CD14-positive monocyte (primary cell): ENCODE data around the gene SRI. TPM values are rescaled to one million over a fixed set of nuclear protein-coding genes. Genes with fewer than 3 reads are reported as not detected.

Experiments
- DNase-seq, 3 donors: peaks; one replicate each; pipeline ENCODE4 v3.0.0-alpha.2; 2011 to 2022
- H2AFZ ChIP-seq: 2 replicates; pipeline ENCODE4 v1.6.0; 2012; ENCODE audit warnings: mild to moderate bottlenecking, low read depth, low read length, inconsistent platforms; ENCODE audit not compliant: insufficient read depth, poor library complexity, severe bottlenecking
- H3K27ac ChIP-seq, 2 donors: 1 replicate in 1 of 2; 2 replicates in 1 of 2; pipeline ENCODE4 v1.5.1; 2012 to 2013; ENCODE audit warnings: low read length in 2 of 2, control low read depth in 1 of 2, inconsistent platforms in 1 of 2, low read depth in 1 of 2, mild to moderate bottlenecking in 1 of 2
- H3K27me3 ChIP-seq, 2 donors: one replicate each; pipeline versions ENCODE4 v1.6.0 to v1.6.1; 2011 to 2013; ENCODE audit warnings: low read length in 2 of 2; ENCODE audit not compliant: control insufficient read depth in 2 of 2, insufficient read depth in 2 of 2
- H3K36me3 ChIP-seq, 2 donors: replicated peaks in 1 of 2; 1 replicate in 1 of 2; 2 replicates in 1 of 2; pipeline versions ENCODE4 v1.5.1 to v1.6.1; 2012 to 2013; ENCODE audit warnings: low read length in 2 of 2, control low read depth in 1 of 2, inconsistent platforms in 1 of 2, mild to moderate bottlenecking in 1 of 2; ENCODE audit not compliant: insufficient read depth in 2 of 2, control insufficient read depth in 1 of 2
- H3K4me1 ChIP-seq, 2 donors: 1 replicate in 1 of 2; 2 replicates in 1 of 2; pipeline versions ENCODE4 v1.5.1 to v1.6.1; 2012 to 2013; ENCODE audit warnings: low read length in 2 of 2, control low read depth in 1 of 2, inconsistent platforms in 1 of 2, mild to moderate bottlenecking in 1 of 2, moderate library complexity in 1 of 2; ENCODE audit not compliant: insufficient read depth in 2 of 2, control insufficient read depth in 1 of 2
- H3K4me2 ChIP-seq: replicated peaks from 2 replicates; pipeline ENCODE3; 2012; ENCODE audit warnings: low read length, moderate library complexity, mild to moderate bottlenecking; ENCODE audit not compliant: poor library complexity, severe bottlenecking; ENCODE audit errors: extremely low read depth
- H3K4me3 ChIP-seq, 3 experiments: fragments of 200-600 bp in 1 of 3; sonication (generic) in 1 of 3; replicated peaks in 1 of 3; 1 replicate in 2 of 3; 2 replicates in 1 of 3; pipeline ENCODE4 v1.5.1; 2011 to 2013; ENCODE audit warnings: low read length in 3 of 3, mild to moderate bottlenecking in 3 of 3, control low read depth in 2 of 3, low read depth in 2 of 3, inconsistent platforms in 1 of 3, moderate library complexity in 1 of 3
- H3K79me2 ChIP-seq: 2 replicates; pipeline ENCODE4 v1.6.0; 2012; ENCODE audit warnings: mild to moderate bottlenecking, control low read depth, inconsistent platforms, low read length, moderate library complexity; ENCODE audit not compliant: insufficient read depth
- H3K9ac ChIP-seq: 2 replicates; pipeline ENCODE4 v1.6.0; 2017; ENCODE audit warnings: low read length, mild to moderate bottlenecking; ENCODE audit not compliant: insufficient read depth, poor library complexity, severe bottlenecking
- H3K9me3 ChIP-seq, 2 donors: replicated peaks in 1 of 2; 1 replicate in 1 of 2; 2 replicates in 1 of 2; pipeline versions ENCODE4 v1.5.1 to v1.6.1; 2012 to 2013; ENCODE audit warnings: low read length in 2 of 2, control low read depth in 1 of 2; ENCODE audit not compliant: control insufficient read depth in 1 of 2, insufficient read depth in 1 of 2
- H4K20me1 ChIP-seq: 2 replicates; pipeline ENCODE4 v1.6.0; 2012; ENCODE audit warnings: mild to moderate bottlenecking, low read length, control low read depth, moderate library complexity; ENCODE audit not compliant: insufficient read depth
- H3K27ac Mint-ChIP-seq, 7 donors: one replicate each; pipeline ENCODE4 v1.8.0; 2020; ENCODE audit warnings: mild to moderate bottlenecking in 7 of 7, mixed read lengths in 7 of 7, moderate library complexity in 6 of 7, inconsistent platforms in 2 of 7
- H3K27me3 Mint-ChIP-seq, 3 donors: one replicate each; pipeline ENCODE4 v1.8.0; 2021 to 2022; ENCODE audit warnings: low read depth in 3 of 3, mild to moderate bottlenecking in 3 of 3, mixed read lengths in 3 of 3, moderate library complexity in 3 of 3, inconsistent platforms in 1 of 3
- H3K36me3 Mint-ChIP-seq, 2 donors: one replicate each; pipeline ENCODE4 v1.8.0; 2020; ENCODE audit warnings: mixed read lengths in 2 of 2, inconsistent platforms in 1 of 2, mild to moderate bottlenecking in 1 of 2
- H3K4me1 Mint-ChIP-seq: one replicate; pipeline ENCODE4 v1.8.0; 2020; ENCODE audit warnings: mild to moderate bottlenecking, mixed read lengths
- H3K4me3 Mint-ChIP-seq, 2 donors: one replicate each; pipeline ENCODE4 v1.8.0; 2020; ENCODE audit warnings: mild to moderate bottlenecking in 2 of 2, mixed read lengths in 2 of 2, moderate library complexity in 1 of 2
- H3K9me3 Mint-ChIP-seq, 7 donors: one replicate each; pipeline ENCODE4 v1.8.0; 2020 to 2022; ENCODE audit warnings: mixed read lengths in 7 of 7, mild to moderate bottlenecking in 6 of 7, moderate library complexity in 6 of 7, inconsistent platforms in 2 of 7
- WGBS: methylation state at CpG from one replicate; pipeline ENCODE4 v1.1.5; 2013; ENCODE audit warnings: missing lambda C conversion rate; ENCODE audit not compliant: insufficient coverage; 5-methylcytosine and 5-hydroxymethylcytosine counted together
- intact Hi-C, 2 donors: fragments of 100-400 bp; cut with micrococcal nuclease; formaldehyde crosslinking; loops; one replicate each; pipeline versions ENCODE4 v1.15.0 to v1.15.1; 2023
- polyA plus RNA-seq, 3 donors: library from polyadenylated mRNA; depleted of rRNA in 1 of 3; unstranded in 2 of 3; stranded (reverse) in 1 of 3; fragments of 300-500 nt in 2 of 3; fragments of >200 nt in 1 of 3; fragmentation: Illumina TruSeq in 2 of 3; gene quantifications; 1 replicate in 2 of 3; 2 replicates in 1 of 3; pipeline ENCODE4 v1.2.3, GENCODE V29; 2012 to 2021
- TF ChIP-seq, protein P1 (sequence below): fragments of 200-600 bp; IDR thresholded peaks from one replicate; pipeline ENCODE4 v1.8.0; 2022; ENCODE audit warnings: antibody characterized with exemption, mild to moderate bottlenecking

SRI gene
- polyA plus RNA-seq, 3 donors = 53.0 to 238 (median 216) TPM

DNA sequence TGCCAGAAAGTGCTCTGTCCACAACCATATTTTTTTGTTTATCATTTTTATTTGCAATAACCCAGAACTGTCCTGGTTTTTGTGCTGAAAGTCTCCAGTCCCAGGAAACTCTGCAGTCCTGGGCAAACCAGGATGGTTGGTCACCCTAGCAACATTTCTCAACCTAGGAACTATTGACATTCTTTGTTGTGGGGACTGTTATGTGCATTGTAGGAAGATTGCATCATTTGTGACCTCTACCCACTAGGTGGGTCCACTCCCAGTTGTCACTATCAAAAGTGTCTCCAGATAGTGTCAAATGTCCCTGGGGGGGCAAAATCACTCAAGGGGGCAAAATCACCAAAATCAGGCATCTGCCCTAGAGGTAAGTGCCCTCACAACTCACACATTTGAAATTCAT is 14.0 kb upstream of the SRI start:
- no peaks in the 10 kb centered on the region for H3K27me3 ChIP-seq
- H4K20me1 ChIP-seq = no peaks in the 10 kb centered on the region
- no peaks in the 10 kb centered on the region for H3K9me3 ChIP-seq
- peaks cover 0 to 3% (median 0%) of the 10 kb centered on the region in 3 donors for H3K27me3 Mint-ChIP-seq
- H3K36me3 ChIP-seq = no peaks in the 10 kb centered on the region
- H3K27ac Mint-ChIP-seq = no peak overlapping the region
- H3K9ac ChIP-seq = no peak overlapping the region
- no peaks in the 10 kb centered on the region for H3K36me3 Mint-ChIP-seq
- no peak overlapping the region for H3K4me2 ChIP-seq
- no peaks in the 10 kb centered on the region for H3K4me1 Mint-ChIP-seq
- no peak overlapping the region for H2AFZ ChIP-seq
- H3K79me2 ChIP-seq = no peaks in the 10 kb centered on the region
- H3K4me1 ChIP-seq = no peaks in the 10 kb centered on the region
- TF ChIP-seq, protein P1, sequence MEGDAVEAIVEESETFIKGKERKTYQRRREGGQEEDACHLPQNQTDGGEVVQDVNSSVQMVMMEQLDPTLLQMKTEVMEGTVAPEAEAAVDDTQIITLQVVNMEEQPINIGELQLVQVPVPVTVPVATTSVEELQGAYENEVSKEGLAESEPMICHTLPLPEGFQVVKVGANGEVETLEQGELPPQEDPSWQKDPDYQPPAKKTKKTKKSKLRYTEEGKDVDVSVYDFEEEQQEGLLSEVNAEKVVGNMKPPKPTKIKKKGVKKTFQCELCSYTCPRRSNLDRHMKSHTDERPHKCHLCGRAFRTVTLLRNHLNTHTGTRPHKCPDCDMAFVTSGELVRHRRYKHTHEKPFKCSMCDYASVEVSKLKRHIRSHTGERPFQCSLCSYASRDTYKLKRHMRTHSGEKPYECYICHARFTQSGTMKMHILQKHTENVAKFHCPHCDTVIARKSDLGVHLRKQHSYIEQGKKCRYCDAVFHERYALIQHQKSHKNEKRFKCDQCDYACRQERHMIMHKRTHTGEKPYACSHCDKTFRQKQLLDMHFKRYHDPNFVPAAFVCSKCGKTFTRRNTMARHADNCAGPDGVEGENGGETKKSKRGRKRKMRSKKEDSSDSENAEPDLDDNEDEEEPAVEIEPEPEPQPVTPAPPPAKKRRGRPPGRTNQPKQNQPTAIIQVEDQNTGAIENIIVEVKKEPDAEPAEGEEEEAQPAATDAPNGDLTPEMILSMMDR = no peak
- peaks cover 0 to 3% (median 0%) of the 10 kb centered on the region in 7 donors for H3K9me3 Mint-ChIP-seq
- intact Hi-C loops = no loop called here
- DNase-seq = no peak
- no peak overlapping the region for H3K4me3 Mint-ChIP-seq
- H3K4me3 ChIP-seq = no peak overlapping the region
- H3K27ac ChIP-seq = no peak overlapping the region

DNA sequence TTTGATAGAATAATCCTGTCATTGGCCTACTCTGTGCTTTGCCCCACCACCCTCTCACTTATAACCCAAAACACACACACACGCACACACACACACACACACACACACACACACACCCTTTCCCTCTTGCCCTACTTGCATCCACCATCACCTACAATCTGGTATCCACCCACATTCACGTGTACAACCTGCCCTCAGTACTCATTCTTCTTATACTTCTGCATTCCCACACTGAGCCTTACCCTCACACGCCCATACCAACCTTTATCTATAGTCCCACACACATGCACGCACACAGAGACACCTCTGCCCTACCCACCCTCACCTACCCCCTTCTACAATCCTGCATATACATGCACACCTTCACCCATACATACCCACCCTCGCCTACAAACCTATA is 10.8 kb upstream of the SRI start:
- 88% methylated on average over 4 of the region's 5 CpGs for WGBS
- Mint-ChIP-seq H3K4me1 (peaks cover 12% of the 10 kb centered on the region), H3K36me3 (no peaks in the 10 kb centered on the region), H3K4me3 (no peak overlapping the region), H3K27me3 (peaks cover 0 to 3% (median 0%) of the 10 kb centered on the region in 3 donors), H3K9me3 (peaks cover 0 to 6% (median 0%) of the 10 kb centered on the region in 7 donors), H3K27ac (peak overlapping the region in 1 of 7 donors; percentile 15)
- Histone ChIP-seq H4K20me1 (no peaks in the 10 kb centered on the region), H2AFZ (no peak overlapping the region), H3K9ac (no peak overlapping the region), H3K27me3 (no peaks in the 10 kb centered on the region), H3K4me1 (peaks cover 13 to 18% of the 10 kb centered on the region in 2 donors), H3K9me3 (no peaks in the 10 kb centered on the region), H3K36me3 (no peaks in the 10 kb centered on the region), H3K79me2 (no peaks in the 10 kb centered on the region), H3K4me2 (no peak overlapping the region), H3K4me3 (no peak overlapping the region), H3K27ac (no peak overlapping the region)
- intact Hi-C loops = no loop called here
- DNase-seq = no peak
- TF ChIP-seq, protein P1 = no peak
